ENCODE data around the gene TUBA3D.
"Not testable (repeated sequence)": the region's sequence is repeated elsewhere in the genome, so short reads cannot be mapped to it uniquely, and the experiment has no call there.

DNA sequence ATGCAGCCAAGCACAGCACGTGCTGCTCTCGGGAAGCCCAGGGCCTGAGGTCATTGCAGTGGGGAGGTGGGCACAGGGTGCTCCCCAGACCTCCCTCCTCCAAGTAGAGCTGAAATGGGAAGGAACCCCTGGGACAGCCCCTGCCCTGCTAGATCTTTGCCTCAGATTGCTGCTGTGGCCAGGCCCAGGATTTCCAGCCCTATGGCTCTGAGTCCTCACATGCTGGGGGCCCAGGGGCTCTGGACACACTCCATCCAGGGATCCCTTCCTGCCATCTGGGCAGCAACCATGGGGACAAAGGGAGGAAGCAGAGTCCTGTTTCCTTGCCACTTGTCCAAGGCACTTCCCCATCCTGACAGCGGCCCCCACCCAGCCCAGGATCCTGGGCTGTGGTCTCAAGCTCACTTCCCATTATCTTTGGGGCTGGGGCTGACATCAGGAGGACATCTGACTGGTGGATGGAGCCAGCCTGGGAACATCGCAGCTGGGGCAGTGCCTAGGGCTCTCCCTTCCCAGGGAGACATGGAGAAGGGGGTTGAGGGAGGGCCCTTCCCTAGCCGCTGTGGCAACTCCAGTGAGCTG lies 54.0 kb downstream of the TUBA3D start:
- not testable (repeated sequence) for TF ChIP-seq ZFP30 (CRISPR knock-in tag; IDR thresholded peaks at IDR 0.05); PPARA (CRISPR knock-in tag; IDR thresholded peaks at IDR 0.05; ENCODE audit: borderline replicate concordance); ZNF8 (CRISPR knock-in tag; IDR thresholded peaks at IDR 0.05); ZC3H10 (CRISPR knock-in tag; IDR thresholded peaks at IDR 0.05); RARB (CRISPR knock-in tag; IDR thresholded peaks at IDR 0.05); TOX (CRISPR knock-in tag; IDR thresholded peaks at IDR 0.05; ENCODE audit: borderline replicate concordance); BACH2 (CRISPR knock-in tag; IDR thresholded peaks at IDR 0.05; ENCODE audit: borderline replicate concordance)
- TF ChIP-seq, protein P1, sequence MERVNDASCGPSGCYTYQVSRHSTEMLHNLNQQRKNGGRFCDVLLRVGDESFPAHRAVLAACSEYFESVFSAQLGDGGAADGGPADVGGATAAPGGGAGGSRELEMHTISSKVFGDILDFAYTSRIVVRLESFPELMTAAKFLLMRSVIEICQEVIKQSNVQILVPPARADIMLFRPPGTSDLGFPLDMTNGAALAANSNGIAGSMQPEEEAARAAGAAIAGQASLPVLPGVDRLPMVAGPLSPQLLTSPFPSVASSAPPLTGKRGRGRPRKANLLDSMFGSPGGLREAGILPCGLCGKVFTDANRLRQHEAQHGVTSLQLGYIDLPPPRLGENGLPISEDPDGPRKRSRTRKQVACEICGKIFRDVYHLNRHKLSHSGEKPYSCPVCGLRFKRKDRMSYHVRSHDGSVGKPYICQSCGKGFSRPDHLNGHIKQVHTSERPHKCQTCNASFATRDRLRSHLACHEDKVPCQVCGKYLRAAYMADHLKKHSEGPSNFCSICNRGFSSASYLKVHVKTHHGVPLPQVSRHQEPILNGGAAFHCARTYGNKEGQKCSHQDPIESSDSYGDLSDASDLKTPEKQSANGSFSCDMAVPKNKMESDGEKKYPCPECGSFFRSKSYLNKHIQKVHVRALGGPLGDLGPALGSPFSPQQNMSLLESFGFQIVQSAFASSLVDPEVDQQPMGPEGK (CRISPR knock-in tag; IDR thresholded peaks at IDR 0.05; ENCODE audit: borderline replicate concordance), result not testable (repeated sequence)
- TF ChIP-seq, protein P2, sequence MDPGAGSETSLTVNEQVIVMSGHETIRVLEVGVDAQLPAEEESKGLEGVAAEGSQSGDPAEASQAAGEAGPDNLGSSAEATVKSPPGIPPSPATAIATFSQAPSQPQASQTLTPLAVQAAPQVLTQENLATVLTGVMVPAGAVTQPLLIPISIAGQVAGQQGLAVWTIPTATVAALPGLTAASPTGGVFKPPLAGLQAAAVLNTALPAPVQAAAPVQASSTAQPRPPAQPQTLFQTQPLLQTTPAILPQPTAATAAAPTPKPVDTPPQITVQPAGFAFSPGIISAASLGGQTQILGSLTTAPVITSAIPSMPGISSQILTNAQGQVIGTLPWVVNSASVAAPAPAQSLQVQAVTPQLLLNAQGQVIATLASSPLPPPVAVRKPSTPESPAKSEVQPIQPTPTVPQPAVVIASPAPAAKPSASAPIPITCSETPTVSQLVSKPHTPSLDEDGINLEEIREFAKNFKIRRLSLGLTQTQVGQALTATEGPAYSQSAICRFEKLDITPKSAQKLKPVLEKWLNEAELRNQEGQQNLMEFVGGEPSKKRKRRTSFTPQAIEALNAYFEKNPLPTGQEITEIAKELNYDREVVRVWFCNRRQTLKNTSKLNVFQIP (CRISPR knock-in tag; IDR thresholded peaks at IDR 0.05; ENCODE audit: borderline replicate concordance, low read depth), result not testable (repeated sequence)
- TF ChIP-seq, protein P3, sequence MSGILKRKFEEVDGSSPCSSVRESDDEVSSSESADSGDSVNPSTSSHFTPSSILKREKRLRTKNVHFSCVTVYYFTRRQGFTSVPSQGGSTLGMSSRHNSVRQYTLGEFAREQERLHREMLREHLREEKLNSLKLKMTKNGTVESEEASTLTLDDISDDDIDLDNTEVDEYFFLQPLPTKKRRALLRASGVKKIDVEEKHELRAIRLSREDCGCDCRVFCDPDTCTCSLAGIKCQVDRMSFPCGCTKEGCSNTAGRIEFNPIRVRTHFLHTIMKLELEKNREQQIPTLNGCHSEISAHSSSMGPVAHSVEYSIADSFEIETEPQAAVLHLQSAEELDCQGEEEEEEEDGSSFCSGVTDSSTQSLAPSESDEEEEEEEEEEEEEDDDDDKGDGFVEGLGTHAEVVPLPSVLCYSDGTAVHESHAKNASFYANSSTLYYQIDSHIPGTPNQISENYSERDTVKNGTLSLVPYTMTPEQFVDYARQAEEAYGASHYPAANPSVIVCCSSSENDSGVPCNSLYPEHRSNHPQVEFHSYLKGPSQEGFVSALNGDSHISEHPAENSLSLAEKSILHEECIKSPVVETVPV (CRISPR knock-in tag; IDR thresholded peaks at IDR 0.05), result not testable (repeated sequence)
